ENCODE measurements around the gene GIMAP1. TPM values are rescaled to one million over a fixed set of nuclear protein-coding genes. Genes with fewer than 3 reads are reported as not detected.

GIMAP1 gene
- 1.4 TPM for total RNA-seq

GRCh38 chr7:150716368-150716767 is at the start of gene GIMAP1:
TSS of gene GIMAP1 (plus strand) at chr7:150716613. CDS start at chr7:150719048, 2,435 bp downstream.

DNA sequence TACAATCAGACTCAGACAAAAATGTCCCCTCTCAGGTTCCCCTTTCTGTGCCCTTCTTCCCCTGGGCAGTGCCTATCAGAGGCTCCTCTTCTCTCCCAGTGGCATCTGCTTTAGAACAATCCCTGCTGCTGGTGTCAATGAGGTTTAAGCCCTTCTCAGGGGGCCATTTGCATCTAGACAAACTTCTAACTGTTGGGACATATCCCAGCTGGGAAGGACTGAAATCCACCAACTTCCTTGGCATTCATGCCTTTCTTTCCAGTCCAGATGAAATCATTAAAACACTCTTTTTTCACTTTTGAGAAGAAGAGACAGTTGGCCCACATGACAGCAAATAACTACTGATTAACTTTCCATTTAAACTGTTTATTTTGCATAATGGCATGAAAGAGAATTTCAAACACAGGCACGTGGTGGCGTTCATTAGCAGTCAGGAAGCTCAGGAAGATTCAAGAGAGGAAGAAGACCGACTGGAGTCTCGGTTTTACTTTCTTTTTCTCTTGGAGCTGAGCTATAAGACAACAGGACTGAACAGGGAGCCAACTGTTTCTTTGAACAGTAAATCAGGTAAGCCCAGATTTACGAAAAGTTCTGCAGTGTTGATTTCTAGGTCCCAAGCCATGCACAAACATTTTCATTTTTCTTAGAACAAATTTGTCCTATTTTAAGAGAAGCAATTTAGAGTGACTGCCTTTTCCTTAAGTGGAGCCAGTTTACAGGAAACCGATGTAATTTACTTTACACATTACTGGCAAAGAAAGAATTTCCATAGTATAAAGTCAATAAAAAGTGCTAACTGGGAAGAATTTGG is 31.0 kb upstream of the GIMAP1 start, which contains the start of gene GIMAP2:
Gene GIMAP2, plus strand, starts transcription at position 488 of the 811 bp plus-strand sequence. CDS start 1,354 bp downstream, outside the sequence.

GRCh38 chr7:150737265-150738055 is 21.0 kb downstream of the GIMAP1 start, which contains the start of gene GIMAP5:
TSS of gene GIMAP5 (plus strand) at chr7:150737418. CDS start at chr7:150740885, 3,467 bp downstream.

Other genes starting within 250 kb of the GIMAP1 start
- 3.7 TPM for gene GIMAP7, start 201.7 kb upstream of the GIMAP1 start, total RNA-seq
- gene GIMAP4, start 149.2 kb upstream of the GIMAP1 start, total RNA-seq = 10.8 TPM
- 6.9 TPM for gene GIMAP6, start 84.2 kb upstream of the GIMAP1 start, total RNA-seq
- 6.7 TPM for gene GIMAP2, start 30.9 kb upstream of the GIMAP1 start, total RNA-seq
- gene GIMAP5, start 20.8 kb downstream of the GIMAP1 start, total RNA-seq = 3.7 TPM
- gene TMEM176B, start 83.8 kb downstream of the GIMAP1 start, total RNA-seq = 5.8 TPM
- 1.2 TPM for gene TMEM176A, start 84.2 kb downstream of the GIMAP1 start, total RNA-seq
- not detected for gene AOC1, start 135.9 kb downstream of the GIMAP1 start, total RNA-seq